ENCODE data around the gene PRDM7. TPM values are rescaled to one million over a fixed set of nuclear protein-coding genes. Genes with fewer than 3 reads are reported as not detected.
"Not testable (repeated sequence)": the region's sequence is repeated elsewhere in the genome, so short reads cannot be mapped to it uniquely, and the experiment has no call there.

Gene PRDM7
- total and polyA plus RNA-seq, 2 of the 4 experiments (the other 2 are of a cell fraction) = not detected

DNA sequence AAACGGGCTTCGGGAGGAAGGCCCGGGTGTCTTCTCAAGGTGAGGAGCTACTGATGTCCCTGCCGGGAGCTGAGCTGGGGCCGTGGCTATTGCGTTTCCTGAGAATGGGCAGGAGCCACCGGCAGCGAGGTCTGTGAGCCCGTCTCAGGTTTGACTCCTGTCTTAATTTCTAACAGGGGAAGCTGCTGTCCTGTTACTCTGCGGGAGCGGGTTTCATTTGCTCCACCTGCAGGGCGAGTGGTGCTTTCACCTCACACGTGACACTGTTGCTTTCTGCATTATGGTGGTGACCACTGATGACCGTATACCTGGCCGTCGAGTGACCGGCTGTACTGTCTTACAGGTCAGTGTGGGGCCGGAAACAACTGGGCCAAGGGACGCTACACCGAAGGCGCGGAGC, 17.7 kb upstream of the PRDM7 start:
- H3K23ac ChIP-seq (ENCODE audit: low read depth, low read length); CTCF ChIA-PET; H2AFZ ChIP-seq (replicated peaks; ENCODE audit: low read length, poor library complexity); intact Hi-C loops (cut with micrococcal nuclease); BruUV-seq (replicated peaks); H2BK20ac ChIP-seq (ENCODE audit: low read depth, low read length); H3K27ac ChIP-seq (ENCODE audit: insufficient read depth, low read length); H3K9ac ChIP-seq (ENCODE audit: low read depth, low read length); H3K4me3 ChIP-seq (ENCODE audit: insufficient read depth, low read depth, low read length); H3K56ac ChIP-seq (ENCODE audit: extremely low read depth, insufficient read depth, low read length); H3K4ac ChIP-seq (ENCODE audit: low read depth, low read length); DNase-seq; ATAC-seq (ENCODE audit: low read depth); H4K91ac ChIP-seq (ENCODE audit: insufficient read depth, low read depth, low read length); in situ Hi-C loops (cut with MboI; ENCODE audit: low sequenced_read_pairs); H3K27me3 ChIP-seq (ENCODE audit: control insufficient read depth, insufficient read depth, low read length); dilution Hi-C loops (cut with HindIII; ENCODE audit: low sequenced_read_pairs, unreplicated experiment); POLR2A ChIA-PET (ENCODE audit: unreplicated experiment); H4K5ac ChIP-seq (ENCODE audit: low read depth, low read length); H2AK5ac ChIP-seq (ENCODE audit: low read depth, low read length); H4K8ac ChIP-seq (ENCODE audit: low read depth in 2 of 2, low read length in 2 of 2); H3K9me3 ChIP-seq (ENCODE audit: control insufficient read depth, insufficient read depth, low read length); H2AK9ac ChIP-seq (replicated peaks; ENCODE audit: low read depth, low read length, poor library complexity); H2BK15ac ChIP-seq (ENCODE audit: low read depth, low read length); H3K36me3 ChIP-seq (ENCODE audit: control insufficient read depth, insufficient read depth, low read length); H3K9me1 ChIP-seq (ENCODE audit: insufficient read depth, low read length); H3K18ac ChIP-seq (ENCODE audit: low read depth, low read length); H3K4me2 ChIP-seq (ENCODE audit: low read depth, low read length); H3K14ac ChIP-seq (replicated peaks; ENCODE audit: low read depth, low read length); H3K79me1 ChIP-seq (ENCODE audit: low read depth in 1 of 2, low read length in 2 of 2); H2BK5ac ChIP-seq (ENCODE audit: low read depth, low read length, poor library complexity, severe bottlenecking); H3K4me1 ChIP-seq (ENCODE audit: control insufficient read depth, insufficient read depth, low read length); H4K20me1 ChIP-seq (ENCODE audit: insufficient read depth, low read length); H2BK120ac ChIP-seq (ENCODE audit: low read depth, low read length): not testable (repeated sequence)
- 94% methylated on average over 3 of the region's 22 CpGs; no CpG with 5 or more reads in 1 of the 2 experiments for WGBS, 2 experiments (ENCODE audit: extremely low coverage in 2 of 2, insufficient read length in 1 of 2)

DNA sequence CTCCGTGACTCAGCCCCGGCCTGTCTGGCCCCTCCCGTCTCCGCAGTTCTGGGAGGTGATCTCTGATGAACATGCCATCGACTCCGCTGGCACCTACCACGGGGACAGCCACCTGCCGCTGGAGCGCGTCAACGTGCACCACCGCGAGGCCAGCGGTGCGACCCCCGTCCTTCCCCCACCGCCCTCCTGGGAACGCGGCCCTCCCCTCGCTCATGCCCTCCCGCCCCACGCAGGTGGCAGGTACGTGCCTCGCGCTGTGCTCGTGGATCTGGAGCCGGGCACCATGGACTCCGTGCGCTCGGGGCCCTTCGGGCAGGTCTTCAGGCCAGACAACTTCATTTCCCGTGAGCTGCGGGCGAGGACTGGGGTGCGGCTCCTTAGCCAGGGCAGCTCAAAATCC, 17.2 kb upstream of the PRDM7 start:
- H3K9me1 ChIP-seq (ENCODE audit: insufficient read depth, low read length); H3K14ac ChIP-seq (replicated peaks; ENCODE audit: low read depth, low read length); H3K27ac ChIP-seq (ENCODE audit: insufficient read depth, low read length); dilution Hi-C loops (cut with HindIII; ENCODE audit: low sequenced_read_pairs, unreplicated experiment); H2BK15ac ChIP-seq (ENCODE audit: low read depth, low read length); POLR2A ChIA-PET (ENCODE audit: unreplicated experiment); ATAC-seq (ENCODE audit: low read depth); H2BK20ac ChIP-seq (ENCODE audit: low read depth, low read length); H3K56ac ChIP-seq (ENCODE audit: extremely low read depth, insufficient read depth, low read length); H3K9ac ChIP-seq (ENCODE audit: low read depth, low read length); H3K36me3 ChIP-seq (ENCODE audit: control insufficient read depth, insufficient read depth, low read length); H3K4ac ChIP-seq (ENCODE audit: low read depth, low read length); H2BK120ac ChIP-seq (ENCODE audit: low read depth, low read length); H3K4me3 ChIP-seq (ENCODE audit: insufficient read depth, low read depth, low read length); H4K8ac ChIP-seq (ENCODE audit: low read depth in 2 of 2, low read length in 2 of 2); H4K20me1 ChIP-seq (ENCODE audit: insufficient read depth, low read length); H3K79me1 ChIP-seq (ENCODE audit: low read depth in 1 of 2, low read length in 2 of 2); intact Hi-C loops (cut with micrococcal nuclease); H2AK5ac ChIP-seq (ENCODE audit: low read depth, low read length); BruUV-seq (replicated peaks); H3K4me2 ChIP-seq (ENCODE audit: low read depth, low read length); H3K4me1 ChIP-seq (ENCODE audit: control insufficient read depth, insufficient read depth, low read length); DNase-seq; CTCF ChIA-PET; H3K23ac ChIP-seq (ENCODE audit: low read depth, low read length); H2AK9ac ChIP-seq (replicated peaks; ENCODE audit: low read depth, low read length, poor library complexity); H3K18ac ChIP-seq (ENCODE audit: low read depth, low read length); H2BK5ac ChIP-seq (ENCODE audit: low read depth, low read length, poor library complexity, severe bottlenecking); in situ Hi-C loops (cut with MboI; ENCODE audit: low sequenced_read_pairs); H3K27me3 ChIP-seq (ENCODE audit: control insufficient read depth, insufficient read depth, low read length); H3K9me3 ChIP-seq (ENCODE audit: control insufficient read depth, insufficient read depth, low read length); H4K91ac ChIP-seq (ENCODE audit: insufficient read depth, low read depth, low read length); H2AFZ ChIP-seq (replicated peaks; ENCODE audit: low read length, poor library complexity); H4K5ac ChIP-seq (ENCODE audit: low read depth, low read length): not testable (repeated sequence)
- WGBS, 2 experiments (ENCODE audit: extremely low coverage in 2 of 2, insufficient read length in 1 of 2) = no CpG with 5 or more reads among the region's 35 CpGs

All from IMR-90 (cell line).